CD4-positive, CD25-positive, alpha-beta regulatory T cell (primary cell): Measurements from ENCODE around the gene ZNF805. TPM values are rescaled to one million over a fixed set of nuclear protein-coding genes. Genes with fewer than 3 reads are reported as not detected.
"Not testable (repeated sequence)": the region's sequence is repeated elsewhere in the genome, so short reads cannot be mapped to it uniquely, and the experiment has no call there.

ENCODE experiments used
- ATAC-seq, 2 donors: fragments of 150-1000 bp; cut with Tn5 transposase; one replicate each; pipeline ENCODE4 v1.10.0; 2021; ENCODE audit warnings: low read depth in 2 of 2, moderate number of reproducible peaks in 2 of 2, moderate library complexity in 1 of 2
- DNase-seq, 3 donors: peaks; one replicate each; pipeline versions ENCODE4 v3.0.0 to v3.0.0-alpha.2; 2012 to 2022; ENCODE audit warnings: mixed read lengths in 1 of 3
- H3K27ac ChIP-seq: one replicate; pipeline ENCODE4 v1.7.0; 2013; ENCODE audit warnings: mild to moderate bottlenecking, low read length; ENCODE audit not compliant: insufficient read depth, poor library complexity, severe bottlenecking
- H3K27me3 ChIP-seq: one replicate; pipeline ENCODE4 v1.7.0; 2013; ENCODE audit warnings: low read length; ENCODE audit not compliant: control insufficient read depth, insufficient read depth
- H3K36me3 ChIP-seq: one replicate; pipeline ENCODE4 v1.7.0; 2013; ENCODE audit warnings: mild to moderate bottlenecking, low read length, moderate library complexity; ENCODE audit not compliant: control insufficient read depth, insufficient read depth
- H3K4me1 ChIP-seq: 2 replicates; pipeline ENCODE4 v1.7.0; 2013; ENCODE audit warnings: mild to moderate bottlenecking, low read length; ENCODE audit not compliant: insufficient read depth, control insufficient read depth, poor library complexity, severe bottlenecking
- H3K4me3 ChIP-seq: one replicate; pipeline ENCODE4 v1.7.0; 2013; ENCODE audit warnings: low read depth, mild to moderate bottlenecking, low read length, moderate library complexity
- H3K9me3 ChIP-seq, 2 experiments: 1 replicate in 1 of 2; 2 replicates in 1 of 2; pipeline ENCODE4 v1.7.0; 2013; ENCODE audit warnings: low read length in 2 of 2, mild to moderate bottlenecking in 1 of 2, moderate library complexity in 1 of 2; ENCODE audit not compliant: control insufficient read depth in 2 of 2
- H3K27ac Mint-ChIP-seq, 3 donors: one replicate each; pipeline ENCODE4 v1.8.0; 2020 to 2022; ENCODE audit warnings: mild to moderate bottlenecking in 3 of 3, mixed read lengths in 3 of 3, moderate library complexity in 2 of 3
- H3K27me3 Mint-ChIP-seq: one replicate; pipeline ENCODE4 v1.8.0; 2022; ENCODE audit warnings: mild to moderate bottlenecking, mixed read lengths
- H3K36me3 Mint-ChIP-seq: one replicate; pipeline ENCODE4 v1.8.0; 2020; ENCODE audit warnings: mixed read lengths
- H3K4me1 Mint-ChIP-seq, 4 donors: one replicate each; pipeline ENCODE4 v1.8.0; 2020 to 2022; ENCODE audit warnings: mixed read lengths in 4 of 4, mild to moderate bottlenecking in 1 of 4
- H3K4me3 Mint-ChIP-seq, 4 donors: one replicate each; pipeline ENCODE4 v1.8.0; 2020 to 2022; ENCODE audit warnings: mild to moderate bottlenecking in 4 of 4, mixed read lengths in 4 of 4, moderate library complexity in 3 of 4
- H3K9me3 Mint-ChIP-seq, 7 donors: one replicate each; pipeline ENCODE4 v1.8.0; 2020 to 2022; ENCODE audit warnings: mixed read lengths in 7 of 7, mild to moderate bottlenecking in 3 of 7, moderate library complexity in 2 of 7
- polyA plus RNA-seq, 4 donors: library from polyadenylated mRNA; unstranded; fragments of 300-500 nt; fragmentation: Illumina TruSeq; gene quantifications; one replicate each; pipeline ENCODE4 v1.2.3, GENCODE V29; 2021
- total RNA-seq: library from RNA; stranded (reverse); gene quantifications from one replicate; pipeline ENCODE4 v1.2.3, GENCODE V29; 2022

Gene ZNF805
- 30.7 TPM for total RNA-seq
- 1 to 10 TPM; 1.9 to 6.6 (median 4.0) TPM for polyA plus RNA-seq

GRCh38 chr19:57240311-57241090 is at the start of gene ZNF805:
ZNF805 (plus strand) TSS chr19:57240632; CDS start chr19:57240892, 260 bp downstream.
- Histone ChIP-seq H3K27me3 (no peaks in the 10 kb centered on the region), H3K9me3 (no peaks in the 10 kb centered on the region), H3K27ac (peak within 1 kb of the TSS; percentile 94), H3K36me3 (peaks cover 16% of the 10 kb centered on the region), H3K4me1 (peaks cover 21% of the 10 kb centered on the region), H3K4me3 (peak within 1 kb of the TSS; percentile 92)
- Mint-ChIP-seq H3K9me3 (peaks cover 0 to 4% (median 1%) of the 10 kb centered on the region in 7 donors), H3K27ac (peak within 1 kb of the TSS; percentile 92 to 98 (median 97)), H3K36me3 (peaks cover 27% of the 10 kb centered on the region), H3K27me3 (peaks cover 5% of the 10 kb centered on the region), H3K4me1 (peaks cover 11 to 50% (median 25%) of the 10 kb centered on the region in 4 donors), H3K4me3 (peak within 1 kb of the TSS; percentile 90 to 97 (median 94))
- DNase-seq, result peak; percentile 92 to 98 (median 95)
- ATAC-seq, result peak; percentile 92 to 97

- Histone ChIP-seq H3K4me1 (peaks cover 19% of the 10 kb centered on the region), H3K9me3 (peaks cover 16 to 34% of the 10 kb centered on the region in 2 experiments), H3K36me3 (peaks cover 33% of the 10 kb centered on the region), H3K27ac (peak within 1 kb of the TSS; percentile 72), H3K27me3 (no peaks in the 10 kb centered on the region), H3K4me3 (peak within 1 kb of the TSS; percentile 91)
- peak; percentile 97 to 98 for ATAC-seq
- peaks cover 12% of the 10 kb centered on the region for H3K27me3 Mint-ChIP-seq
- H3K9me3 Mint-ChIP-seq, result peaks cover 3 to 37% (median 24%) of the 10 kb centered on the region in 7 donors
- peak within 1 kb of the TSS; percentile 96 to 99 (median 96) for H3K27ac Mint-ChIP-seq
- peak; percentile 76 to 93 (median 87) for DNase-seq
- peaks cover 17 to 32% (median 19%) of the 10 kb centered on the region in 4 donors for H3K4me1 Mint-ChIP-seq
- peaks cover 47% of the 10 kb centered on the region for H3K36me3 Mint-ChIP-seq
- H3K4me3 Mint-ChIP-seq, result peak within 1 kb of the TSS; percentile 92 to 96 (median 93)
Measured at GRCh38 chr19:57191141-57192076, 49.0 kb upstream of the ZNF805 start, which contains the start of gene ZNF264. ZNF264 (plus strand) TSS chr19:57191500; CDS start chr19:57191914, 414 bp downstream.

GRCh38 chr19:57192077-57192420 is 48.4 kb upstream of the ZNF805 start:
- H3K27me3 ChIP-seq, result no peaks in the 10 kb centered on the region
- H3K36me3 Mint-ChIP-seq, result peaks cover 53% of the 10 kb centered on the region
- H3K4me3 ChIP-seq, result peak overlapping the region; percentile 91
- peaks cover 19% of the 10 kb centered on the region for H3K4me1 ChIP-seq
- H3K27ac ChIP-seq, result peak overlapping the region; percentile 72
- DNase-seq (no peak), ATAC-seq (no peak)
- H3K4me3 Mint-ChIP-seq, result peak overlapping the region; percentile 92 to 96 (median 93)
- H3K9me3 ChIP-seq, result peaks cover 13 to 37% of the 10 kb centered on the region in 2 experiments
- H3K36me3 ChIP-seq, result peaks cover 39% of the 10 kb centered on the region
- H3K27me3 Mint-ChIP-seq, result peaks cover 12% of the 10 kb centered on the region
- H3K9me3 Mint-ChIP-seq, result peaks cover 7 to 38% (median 24%) of the 10 kb centered on the region in 7 donors
- H3K27ac Mint-ChIP-seq, result peak overlapping the region; percentile 29 to 96 (median 93)
- H3K4me1 Mint-ChIP-seq, result peaks cover 17 to 36% (median 20%) of the 10 kb centered on the region in 4 donors

GRCh38 chr19:57192993-57193392 is 47.4 kb upstream of the ZNF805 start:
- peak overlapping the region; percentile 80 to 96 (median 93) for H3K27ac Mint-ChIP-seq
- ATAC-seq, result no peak
- Histone ChIP-seq H3K9me3 (peaks cover 5 to 35% of the 10 kb centered on the region in 2 experiments), H3K27me3 (no peaks in the 10 kb centered on the region), H3K4me1 (peaks cover 19% of the 10 kb centered on the region), H3K36me3 (peaks cover 39% of the 10 kb centered on the region), H3K27ac (no peak overlapping the region), H3K4me3 (peak overlapping the region; percentile 91)
- H3K4me3 Mint-ChIP-seq, result peak overlapping the region; percentile 92 to 96 (median 93)
- H3K27me3 Mint-ChIP-seq, result peaks cover 6% of the 10 kb centered on the region
- H3K4me1 Mint-ChIP-seq, result peaks cover 17 to 38% (median 20%) of the 10 kb centered on the region in 4 donors
- peaks cover 7 to 38% (median 16%) of the 10 kb centered on the region in 7 donors for H3K9me3 Mint-ChIP-seq
- DNase-seq, result no peak
- H3K36me3 Mint-ChIP-seq, result peaks cover 57% of the 10 kb centered on the region

- DNase-seq, H3K27ac ChIP-seq, H3K4me3 ChIP-seq, ATAC-seq, H3K27me3 Mint-ChIP-seq, H3K27me3 ChIP-seq, H3K27ac Mint-ChIP-seq, H3K4me1 ChIP-seq: not testable (repeated sequence)
- H3K9me3 Mint-ChIP-seq, result peaks cover 0 to 24% (median 18%) of the 10 kb centered on the region in 7 donors
- peaks cover 10 to 38% (median 19%) of the 10 kb centered on the region in 4 donors for H3K4me1 Mint-ChIP-seq
- Histone ChIP-seq H3K36me3 (peaks cover 56% of the 10 kb centered on the region), H3K9me3 (peaks cover 12 to 33% of the 10 kb centered on the region in 2 experiments)
- peak overlapping the region in 1 of 4 donors; percentile 10 for H3K4me3 Mint-ChIP-seq
- H3K36me3 Mint-ChIP-seq, result peaks cover 91% of the 10 kb centered on the region
Measured at GRCh38 chr19:57197874-57198273, 42.6 kb upstream of the ZNF805 start.

- no peak overlapping the region for H3K27ac ChIP-seq
- H3K9me3 ChIP-seq, result peaks cover 24 to 54% of the 10 kb centered on the region in 2 experiments
- H3K4me1 ChIP-seq, result no peaks in the 10 kb centered on the region
- H3K27ac Mint-ChIP-seq, result no peak overlapping the region
- DNase-seq (no peak), ATAC-seq (no peak)
- peaks cover 0 to 29% (median 11%) of the 10 kb centered on the region in 4 donors for H3K4me1 Mint-ChIP-seq
- H3K27me3 Mint-ChIP-seq, result no peaks in the 10 kb centered on the region
- H3K9me3 Mint-ChIP-seq, result peaks cover 0 to 54% (median 8%) of the 10 kb centered on the region in 7 donors
- H3K27me3 ChIP-seq, result no peaks in the 10 kb centered on the region
- no peak overlapping the region for H3K4me3 ChIP-seq
- H3K4me3 Mint-ChIP-seq, result peak overlapping the region in 1 of 4 donors; percentile 46
- peaks cover 78% of the 10 kb centered on the region for H3K36me3 Mint-ChIP-seq
- peaks cover 40% of the 10 kb centered on the region for H3K36me3 ChIP-seq
Measured at GRCh38 chr19:57202160-57202559, 38.3 kb upstream of the ZNF805 start.

GRCh38 chr19:57210381-57210780 is 30.1 kb upstream of the ZNF805 start:
- H3K4me3 Mint-ChIP-seq, result no peak overlapping the region
- H3K36me3 ChIP-seq, result peaks cover 66% of the 10 kb centered on the region
- H3K36me3 Mint-ChIP-seq, result peaks cover 76% of the 10 kb centered on the region

More at GRCh38 chr19:57210381-57210780, 30.1 kb upstream of the ZNF805 start:
- Mint-ChIP-seq H3K4me1 (peaks cover 0 to 4% (median 1%) of the 10 kb centered on the region in 4 donors), H3K27ac (no peak overlapping the region), H3K9me3 (peaks cover 0 to 48% (median 19%) of the 10 kb centered on the region in 7 donors), H3K27me3 (no peaks in the 10 kb centered on the region)
- DNase-seq (no peak), ATAC-seq (no peak)
- Histone ChIP-seq H3K4me1 (no peaks in the 10 kb centered on the region), H3K4me3 (no peak overlapping the region), H3K9me3 (peaks cover 61 to 80% of the 10 kb centered on the region in 2 experiments), H3K27ac (no peak overlapping the region), H3K27me3 (no peaks in the 10 kb centered on the region)
